Prostate gland (tissue), 2 donors: ENCODE measurements around the gene ERICH3.

ENCODE experiments used
- CTCF ChIP-seq, 4 experiments: fragments of 200-600 bp in 2 of 4; fragments of 450-650 bp in 2 of 4; sonication (generic) in 2 of 4; IDR thresholded peaks; 1 replicate in 3 of 4; 2 replicates in 1 of 4; pipeline ENCODE4 v1.5.1; 2016 to 2019; ENCODE audit warnings: antibody characterized with exemption in 4 of 4, mild to moderate bottlenecking in 2 of 4, moderate library complexity in 2 of 4
- POLR2A ChIP-seq: fragments of 450-650 bp; IDR thresholded peaks from one replicate; pipeline ENCODE4 v1.6.1; 2016; ENCODE audit warnings: antibody characterized with exemption, mild to moderate bottlenecking
- POLR2AphosphoS5 ChIP-seq: sonication (generic); formaldehyde crosslinking; IDR thresholded peaks from one replicate; pipeline ENCODE4 v1.6.1; 2017; ENCODE audit warnings: antibody characterized with exemption

- TF ChIP-seq CTCF (IDR thresholded peaks at IDR 0.05) (no peak), POLR2AphosphoS5 (no peak), POLR2A (no peak)
Measured at GRCh38 chr1:74592580-74593355, 80.8 kb downstream of the ERICH3 start.
